Gastrocnemius medialis (tissue), 4 donors: ENCODE measurements around the gene GSAP. TPM values are rescaled to one million over a fixed set of nuclear protein-coding genes. Genes with fewer than 3 reads are reported as not detected.

ENCODE experiments used
- ATAC-seq, 2 donors: fragments of 150-250 bp; one replicate each; pipeline ENCODE4 v1.9.1; 2016
- DNase-seq, 2 donors: peaks; one replicate each; pipeline ENCODE4 v3.0.0-alpha.2; 2019
- H3K27ac ChIP-seq, 4 donors: fragments of 200-600 bp; sonication (generic); 1 replicate in 1 of 4; 2 replicates in 3 of 4; pipeline ENCODE4 v1.5.1; 2016 to 2018; ENCODE audit warnings: mild to moderate bottlenecking in 2 of 4, moderate library complexity in 1 of 4
- H3K27me3 ChIP-seq, 3 donors: fragments of 200-600 bp; sonication (generic) in 2 of 3; 1 replicate in 1 of 3; 2 replicates in 2 of 3; pipeline versions ENCODE4 v1.5.1 to v1.6.0; 2016 to 2019; ENCODE audit warnings: mild to moderate bottlenecking in 1 of 3, moderate library complexity in 1 of 3
- H3K36me3 ChIP-seq, 2 donors: fragments of 200-600 bp; sonication (generic) in 1 of 2; one replicate each; pipeline ENCODE4 v1.5.1; 2017 to 2018
- H3K4me1 ChIP-seq, 2 donors: fragments of 200-600 bp; sonication (generic) in 1 of 2; one replicate each; pipeline ENCODE4 v1.5.1; 2016 to 2017; ENCODE audit warnings: mild to moderate bottlenecking in 2 of 2
- H3K4me3 ChIP-seq, 4 donors: fragments of 200-600 bp; sonication (generic) in 3 of 4; 1 replicate in 1 of 4; 2 replicates in 3 of 4; pipeline ENCODE4 v1.5.1; 2016 to 2019; ENCODE audit warnings: mild to moderate bottlenecking in 2 of 4
- H3K9me3 ChIP-seq, 3 donors: fragments of 200-600 bp; sonication (generic) in 2 of 3; 1 replicate in 1 of 3; 2 replicates in 2 of 3; pipeline ENCODE4 v1.5.1; 2016 to 2019
- POLR2A ChIP-seq, 2 donors: fragments of 450-650 bp; IDR thresholded peaks; one replicate each; pipeline ENCODE4 v1.6.1; 2017; ENCODE audit warnings: antibody characterized with exemption in 2 of 2, mild to moderate bottlenecking in 2 of 2, moderate library complexity in 2 of 2
- in situ Hi-C, 4 donors: fragments of 200-750 bp; cut with MboI; loops; one replicate each; pipeline versions ENCODE4 v1.15.0 to v1.8.0; 2017; ENCODE audit warnings: low sequenced_read_pairs in 4 of 4
- intact Hi-C: fragments of 100-400 bp; cut with DNase I; formaldehyde crosslinking; loops from one replicate; pipeline ENCODE4 v1.15.1; 2023; ENCODE audit warnings: low total_unique reads
- total RNA-seq, 4 donors: library from RNA; depleted of rRNA; stranded (reverse); fragments of >200 nt; gene quantifications; one replicate each; pipeline versions ENCODE4 v1.1.0 to v1.2.3, GENCODE V29; 2016
- TF ChIP-seq, protein P1 (sequence below), 5 experiments: fragments of 450-650 bp in 3 of 5; fragments of 200-600 bp in 2 of 5; sonication (generic) in 2 of 5; IDR thresholded peaks in 4 of 5; conservative IDR thresholded peaks in 1 of 5; 1 replicate in 4 of 5; 2 replicates in 1 of 5; pipeline ENCODE4 v1.5.1; 2016 to 2019; ENCODE audit warnings: antibody characterized with exemption in 5 of 5, mild to moderate bottlenecking in 3 of 5, moderate library complexity in 3 of 5

The GSAP gene
- total RNA-seq, 4 donors from 2014 or later: 1.2 to 8.3 (median 2.5) TPM

DNA sequence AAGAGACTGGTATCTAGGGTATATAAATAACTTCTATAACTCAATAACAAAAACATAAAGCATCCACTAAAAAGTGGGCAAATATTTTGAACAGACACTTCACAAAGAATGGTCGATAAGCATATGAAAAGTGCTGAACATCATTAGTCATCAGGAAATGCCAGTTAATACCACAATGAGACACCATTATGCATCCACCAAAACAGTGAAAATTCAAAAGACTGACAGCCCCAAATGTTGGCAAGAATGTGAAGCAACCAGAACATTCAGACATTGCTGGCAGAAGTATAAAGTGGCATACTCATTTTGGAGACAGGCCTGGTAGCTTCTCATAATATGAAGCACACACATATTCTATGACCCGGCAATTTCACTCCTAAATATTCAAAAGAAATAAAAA is 26.5 kb upstream of the GSAP start:
- intact Hi-C loops: no loop called here
- H3K4me3 ChIP-seq: no peak overlapping the region
- DNase-seq: no peak

DNA sequence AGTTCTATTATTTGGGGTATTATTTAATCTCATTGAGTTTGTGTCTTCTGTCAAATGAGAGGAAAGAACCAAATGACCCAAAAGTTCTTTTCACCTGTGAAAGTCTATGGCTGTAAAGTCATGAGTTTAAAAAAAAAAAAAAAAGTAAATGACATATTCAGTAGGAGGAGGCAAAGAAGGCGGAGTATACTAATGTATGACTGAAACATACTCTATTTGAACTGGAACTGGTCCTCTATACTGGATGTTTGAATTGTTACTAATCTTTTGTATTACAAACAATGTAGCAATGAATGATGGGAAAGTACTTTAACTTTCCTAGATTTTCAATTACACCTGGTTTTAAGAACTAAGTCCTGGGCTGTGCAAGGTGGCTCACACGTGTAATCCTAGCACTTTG is 24.9 kb upstream of the GSAP start:
- in situ Hi-C loops (no loop called here), intact Hi-C loops (no loop called here)
- H3K27ac ChIP-seq: no peak overlapping the region
- H3K4me3 ChIP-seq: no peak overlapping the region
- no peaks in the 10 kb centered on the region for H3K36me3 ChIP-seq
- ATAC-seq (no peak), DNase-seq (no peak)
- no peaks in the 10 kb centered on the region for H3K27me3 ChIP-seq
- H3K4me1 ChIP-seq: no peaks in the 10 kb centered on the region
- no peak for TF ChIP-seq POLR2A (IDR thresholded peaks at IDR 0.05)
- TF ChIP-seq, protein P1, sequence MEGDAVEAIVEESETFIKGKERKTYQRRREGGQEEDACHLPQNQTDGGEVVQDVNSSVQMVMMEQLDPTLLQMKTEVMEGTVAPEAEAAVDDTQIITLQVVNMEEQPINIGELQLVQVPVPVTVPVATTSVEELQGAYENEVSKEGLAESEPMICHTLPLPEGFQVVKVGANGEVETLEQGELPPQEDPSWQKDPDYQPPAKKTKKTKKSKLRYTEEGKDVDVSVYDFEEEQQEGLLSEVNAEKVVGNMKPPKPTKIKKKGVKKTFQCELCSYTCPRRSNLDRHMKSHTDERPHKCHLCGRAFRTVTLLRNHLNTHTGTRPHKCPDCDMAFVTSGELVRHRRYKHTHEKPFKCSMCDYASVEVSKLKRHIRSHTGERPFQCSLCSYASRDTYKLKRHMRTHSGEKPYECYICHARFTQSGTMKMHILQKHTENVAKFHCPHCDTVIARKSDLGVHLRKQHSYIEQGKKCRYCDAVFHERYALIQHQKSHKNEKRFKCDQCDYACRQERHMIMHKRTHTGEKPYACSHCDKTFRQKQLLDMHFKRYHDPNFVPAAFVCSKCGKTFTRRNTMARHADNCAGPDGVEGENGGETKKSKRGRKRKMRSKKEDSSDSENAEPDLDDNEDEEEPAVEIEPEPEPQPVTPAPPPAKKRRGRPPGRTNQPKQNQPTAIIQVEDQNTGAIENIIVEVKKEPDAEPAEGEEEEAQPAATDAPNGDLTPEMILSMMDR (IDR thresholded peaks at IDR 0.05 in 4 of 5, conservative IDR thresholded peaks at IDR 0.05 in 1 of 5): no peak
- H3K9me3 ChIP-seq: no peaks in the 10 kb centered on the region

More for the DNA sequence above, 26.5 kb upstream of the GSAP start:
- Histone ChIP-seq H3K27ac (no peak overlapping the region), H3K27me3 (no peaks in the 10 kb centered on the region), H3K36me3 (no peaks in the 10 kb centered on the region), H3K4me1 (no peaks in the 10 kb centered on the region), H3K9me3 (no peaks in the 10 kb centered on the region)
- TF ChIP-seq, protein P1 (IDR thresholded peaks at IDR 0.05 in 4 of 5, conservative IDR thresholded peaks at IDR 0.05 in 1 of 5): no peak
- no peak for TF ChIP-seq POLR2A (IDR thresholded peaks at IDR 0.05)
- no peak for ATAC-seq
- in situ Hi-C loops: no loop called here

DNA sequence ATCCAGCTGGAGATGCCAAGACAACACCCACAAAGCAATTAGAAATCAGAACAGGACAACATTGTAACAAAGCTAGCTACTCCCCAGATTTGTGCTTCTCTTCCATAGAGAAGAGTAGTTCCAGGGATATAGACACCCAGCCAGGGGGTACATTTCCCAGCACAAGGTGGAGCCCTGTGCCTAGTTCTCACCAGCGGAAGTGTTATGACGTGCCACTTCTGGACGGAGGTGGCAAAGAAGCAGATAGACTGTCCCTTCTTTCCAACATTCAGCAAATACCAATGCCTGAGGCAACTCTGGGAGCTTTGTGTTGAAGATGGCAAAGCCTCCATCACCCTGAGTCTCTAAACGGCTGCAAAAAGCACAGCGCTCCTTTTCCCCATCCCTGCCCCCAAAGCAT is 23.4 kb upstream of the GSAP start:
- DNase-seq (peak; percentile 25 to 30), ATAC-seq (peak; percentile 68 to 73)

DNA sequence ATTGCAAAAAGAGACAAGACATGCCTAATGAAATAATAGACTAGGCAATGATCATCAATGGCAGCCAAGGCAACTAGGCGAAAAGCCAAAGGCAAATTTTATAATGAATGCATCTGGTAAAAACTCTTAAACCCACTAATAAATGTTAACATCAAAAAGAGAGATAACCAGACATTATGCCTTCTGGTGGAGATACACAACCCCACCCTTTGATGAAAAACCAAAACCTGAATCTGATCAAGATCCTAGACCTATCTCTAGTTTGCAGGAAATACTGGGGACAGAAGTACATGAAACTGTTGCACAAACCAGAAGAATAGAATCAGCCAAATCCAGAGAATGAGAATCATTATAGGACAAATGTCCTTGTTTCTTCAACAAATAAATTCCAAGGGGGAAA is 22.0 kb upstream of the GSAP start:
- ATAC-seq (no peak), DNase-seq (no peak)
- intact Hi-C loops: loop anchor here (10.0 kb wide), 1 partner anchor 317 kb away; no protein-coding TSS in a partner anchor
- H3K4me3 ChIP-seq: no peak overlapping the region
- no peaks in the 10 kb centered on the region for H3K27me3 ChIP-seq
- in situ Hi-C loops: loop anchor here in 2 of 4 donors (10.0 kb wide), 1 partner anchor 317 kb away; no protein-coding TSS in a partner anchor
- no peak for TF ChIP-seq POLR2A (IDR thresholded peaks at IDR 0.05)
- TF ChIP-seq, protein P1 (IDR thresholded peaks at IDR 0.05 in 4 of 5, conservative IDR thresholded peaks at IDR 0.05 in 1 of 5): no peak
- no peaks in the 10 kb centered on the region for H3K4me1 ChIP-seq
- H3K9me3 ChIP-seq: no peaks in the 10 kb centered on the region
- no peaks in the 10 kb centered on the region for H3K36me3 ChIP-seq
- no peak overlapping the region for H3K27ac ChIP-seq

More for the DNA sequence above, 23.4 kb upstream of the GSAP start:
- Histone ChIP-seq H3K36me3 (no peaks in the 10 kb centered on the region), H3K4me3 (no peak overlapping the region), H3K27ac (no peak overlapping the region), H3K27me3 (no peaks in the 10 kb centered on the region), H3K9me3 (no peaks in the 10 kb centered on the region), H3K4me1 (no peaks in the 10 kb centered on the region)
- no peak for TF ChIP-seq POLR2A (IDR thresholded peaks at IDR 0.05)
- TF ChIP-seq, protein P1 (IDR thresholded peaks at IDR 0.05 in 4 of 5, conservative IDR thresholded peaks at IDR 0.05 in 1 of 5): peak in 3 of 5 experiments; percentile 22 to 50 (median 34)
- intact Hi-C loops (loop anchor here (10.0 kb wide), 1 partner anchor 315 kb away; no protein-coding TSS in a partner anchor), in situ Hi-C loops (loop anchor here in 2 of 4 donors (10.0 kb wide), 1 partner anchor 315 kb away; no protein-coding TSS in a partner anchor)
